B cell (primary cell): ENCODE measurements around the gene CCDC85A. TPM values are rescaled to one million over a fixed set of nuclear protein-coding genes. Genes with fewer than 3 reads are reported as not detected.

Experiments used
- ATAC-seq: fragments of 200-7000 bp; cut with Tn5 transposase; one replicate; pipeline ENCODE4 v1.10.0; 2021; ENCODE audit warnings: low read depth, mild to moderate bottlenecking, moderate number of reproducible peaks, moderate library complexity
- CTCF ChIA-PET: fragments of 350-600 bp; sonication (Branson Sonifier 250); formaldehyde crosslinking; loops from one replicate; lab custom pipeline; 2021; ENCODE audit warnings: antibody characterized with exemption, inconsistent platforms; lab: Charles Lee
- POLR2A ChIA-PET: fragments of 350-600 bp; sonication (Branson Sonifier 250); formaldehyde crosslinking; loops from one replicate; lab custom pipeline; 2021; ENCODE audit warnings: antibody characterized with exemption; lab: Charles Lee
- DNase-seq: peaks from one replicate; pipeline ENCODE4 v3.0.0; 2013
- H2AFZ ChIP-seq: 2 replicates; pipeline ENCODE4 v1.6.1; 2012; ENCODE audit warnings: mild to moderate bottlenecking, low read depth, low read length; ENCODE audit not compliant: insufficient read depth, poor library complexity, severe bottlenecking
- H3K27ac ChIP-seq, 2 donors: 1 replicate in 1 of 2; 2 replicates in 1 of 2; pipeline ENCODE4 v1.5.1; 2012 to 2013; ENCODE audit warnings: low read length in 2 of 2, mild to moderate bottlenecking in 2 of 2, moderate library complexity in 1 of 2
- H3K27me3 ChIP-seq, 4 experiments: fragments of 200-600 bp in 1 of 4; sonication (generic) in 1 of 4; replicated peaks in 1 of 4; 1 replicate in 2 of 4; 2 replicates in 2 of 4; pipeline versions ENCODE4 v1.6.1 to v1.7.0; 2013 to 2016; ENCODE audit warnings: low read length in 3 of 4, mild to moderate bottlenecking in 2 of 4, mixed read lengths in 1 of 4, moderate library complexity in 1 of 4; ENCODE audit not compliant: insufficient read depth in 4 of 4, control insufficient read depth in 3 of 4; ENCODE audit errors: control extremely low read depth in 1 of 4
- H3K36me3 ChIP-seq, 2 experiments: replicated peaks in 1 of 2; 1 replicate in 1 of 2; 2 replicates in 1 of 2; pipeline versions ENCODE4 v1.6.1 to v1.7.1; 2013; ENCODE audit warnings: low read length in 1 of 2; ENCODE audit not compliant: insufficient read depth in 2 of 2, control insufficient read depth in 1 of 2; ENCODE audit errors: control extremely low read depth in 1 of 2, extremely low read depth in 1 of 2
- H3K4me1 ChIP-seq, 2 donors: fragments of 200-600 bp in 1 of 2; sonication (generic) in 1 of 2; 1 replicate in 1 of 2; 2 replicates in 1 of 2; pipeline versions ENCODE4 v1.5.1 to v1.6.1; 2013 to 2017; ENCODE audit warnings: low read length in 2 of 2; ENCODE audit not compliant: control insufficient read depth in 2 of 2, insufficient read depth in 2 of 2
- H3K4me2 ChIP-seq: replicated peaks from 2 replicates; pipeline ENCODE3; 2012; ENCODE audit warnings: mild to moderate bottlenecking, low read depth, low read length; ENCODE audit not compliant: poor library complexity, severe bottlenecking
- H3K4me3 ChIP-seq, 5 experiments: fragments of 200-600 bp in 1 of 5; sonication (generic) in 1 of 5; 1 replicate in 3 of 5; 2 replicates in 2 of 5; pipeline versions ENCODE4 v1.5.1 to v1.7.0; 2011 to 2016; ENCODE audit warnings: low read length in 4 of 5, mild to moderate bottlenecking in 4 of 5, low read depth in 2 of 5, control low read depth in 1 of 5, moderate library complexity in 1 of 5; ENCODE audit not compliant: insufficient read depth in 1 of 5; ENCODE audit errors: control extremely low read depth in 1 of 5, extremely low read depth in 1 of 5
- H3K79me2 ChIP-seq: fragments of 200-600 bp; sonication (generic); one replicate; pipeline ENCODE4 v1.6.0; 2016; ENCODE audit warnings: low read length; ENCODE audit not compliant: control insufficient read depth, insufficient read depth
- H3K9ac ChIP-seq: fragments of 200-600 bp; sonication (generic); 2 replicates; pipeline ENCODE4 v1.6.1; 2017; ENCODE audit warnings: mild to moderate bottlenecking, low read length, moderate library complexity
- H3K9me3 ChIP-seq, 3 donors: one replicate each; pipeline versions ENCODE4 v1.6.1 to v1.7.1; 2013; ENCODE audit warnings: low read length in 2 of 3; ENCODE audit not compliant: control insufficient read depth in 2 of 3, insufficient read depth in 1 of 3; ENCODE audit errors: control extremely low read depth in 1 of 3
- H4K20me1 ChIP-seq: 2 replicates; pipeline ENCODE4 v1.6.0; 2012; ENCODE audit warnings: mild to moderate bottlenecking, low read length; ENCODE audit not compliant: insufficient read depth, control insufficient read depth, poor library complexity, severe bottlenecking
- H3K27ac Mint-ChIP-seq: one replicate; pipeline ENCODE4 v1.8.0; 2021; ENCODE audit warnings: mixed read lengths
- H3K27me3 Mint-ChIP-seq: one replicate; pipeline ENCODE4 v1.8.0; 2021; ENCODE audit warnings: mixed read lengths
- H3K4me1 Mint-ChIP-seq: one replicate; pipeline ENCODE4 v1.8.0; 2021; ENCODE audit warnings: mixed read lengths
- H3K4me3 Mint-ChIP-seq: one replicate; pipeline ENCODE4 v1.8.0; 2021; ENCODE audit warnings: mixed read lengths
- H3K9me3 Mint-ChIP-seq: one replicate; pipeline ENCODE4 v1.8.0; 2022; ENCODE audit warnings: mixed read lengths; ENCODE audit not compliant: insufficient read depth
- EZH2 ChIP-seq: IDR thresholded peaks from 2 replicates; pipeline ENCODE4 v1.6.1; 2012; ENCODE audit warnings: borderline replicate concordance, low read depth, mild to moderate bottlenecking, moderate library complexity, low read length; ENCODE audit not compliant: insufficient read depth, poor library complexity, severe bottlenecking
- WGBS: methylation state at CpG from one replicate; pipeline ENCODE4 v1.1.5; 2013; ENCODE audit warnings: missing lambda C conversion rate; ENCODE audit not compliant: insufficient coverage; 5-methylcytosine and 5-hydroxymethylcytosine counted together
- intact Hi-C: fragments of 100-400 bp; cut with micrococcal nuclease; formaldehyde crosslinking; loops from one replicate; pipeline ENCODE4 v1.10.0; 2022
- polyA plus RNA-seq: library from polyadenylated mRNA; depleted of rRNA; stranded (reverse); fragments of >200 nt; gene quantifications from 2 replicates; pipeline ENCODE4 v1.2.3, GENCODE V29; 2012
- total RNA-seq, 2 donors: library from RNA; stranded (reverse); fragments of 120-200 nt in 1 of 2; gene quantifications; 1 replicate in 1 of 2; 2 replicates in 1 of 2; pipeline versions ENCODE4 v1.2.3 to v1.2.4, GENCODE V29; 2013 to 2022
- TF ChIP-seq, protein P1 (sequence below): fragments of 200-600 bp; IDR thresholded peaks from one replicate; pipeline ENCODE4 v1.8.0; 2022; ENCODE audit warnings: antibody characterized with exemption, mild to moderate bottlenecking

CCDC85A gene
- total and polyA plus RNA-seq, 2 donors (not counting 1 experiment from before 2014, with no cell fraction given): 0.15 TPM; not detected in 1

DNA sequence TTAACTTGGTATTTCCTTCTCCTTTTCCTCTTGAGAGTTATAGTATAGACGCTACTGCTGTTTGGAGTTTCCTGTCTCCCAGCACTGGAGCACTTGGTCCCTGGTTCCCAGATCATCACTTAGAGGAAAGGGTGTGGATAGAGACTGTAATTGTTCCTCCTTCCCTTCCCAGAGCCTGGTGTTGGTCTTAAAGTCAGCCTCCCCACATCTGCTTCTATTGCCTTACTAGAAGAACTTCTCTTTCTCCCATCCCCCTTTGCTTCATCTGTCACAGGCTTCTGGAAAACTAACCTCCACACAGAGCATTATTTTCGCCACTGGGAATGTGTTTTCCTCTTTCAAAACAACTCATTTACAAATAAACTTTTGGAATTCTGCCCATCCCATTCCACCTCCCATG is 131.0 kb downstream of the CCDC85A start:
- Histone ChIP-seq H3K36me3 (no peaks in the 10 kb centered on the region), H3K9me3 (no peaks in the 10 kb centered on the region), H4K20me1 (no peaks in the 10 kb centered on the region), H3K4me3 (no peak overlapping the region), H3K27me3 (no peaks in the 10 kb centered on the region), H3K4me1 (no peaks in the 10 kb centered on the region), H3K27ac (no peak overlapping the region), H3K4me2 (no peak overlapping the region), H3K79me2 (no peaks in the 10 kb centered on the region), H3K9ac (no peak overlapping the region), H2AFZ (no peak overlapping the region)
- intact Hi-C loops: no loop called here
- no peak overlapping the region for H3K27ac Mint-ChIP-seq
- no peaks in the 10 kb centered on the region for H3K9me3 Mint-ChIP-seq
- ATAC-seq (no peak), DNase-seq (no peak)
- no peaks in the 10 kb centered on the region for H3K27me3 Mint-ChIP-seq
- ChIA-PET CTCF (no interaction called here), POLR2A (no interaction called here)
- no peak for TF ChIP-seq EZH2
- TF ChIP-seq, protein P1, sequence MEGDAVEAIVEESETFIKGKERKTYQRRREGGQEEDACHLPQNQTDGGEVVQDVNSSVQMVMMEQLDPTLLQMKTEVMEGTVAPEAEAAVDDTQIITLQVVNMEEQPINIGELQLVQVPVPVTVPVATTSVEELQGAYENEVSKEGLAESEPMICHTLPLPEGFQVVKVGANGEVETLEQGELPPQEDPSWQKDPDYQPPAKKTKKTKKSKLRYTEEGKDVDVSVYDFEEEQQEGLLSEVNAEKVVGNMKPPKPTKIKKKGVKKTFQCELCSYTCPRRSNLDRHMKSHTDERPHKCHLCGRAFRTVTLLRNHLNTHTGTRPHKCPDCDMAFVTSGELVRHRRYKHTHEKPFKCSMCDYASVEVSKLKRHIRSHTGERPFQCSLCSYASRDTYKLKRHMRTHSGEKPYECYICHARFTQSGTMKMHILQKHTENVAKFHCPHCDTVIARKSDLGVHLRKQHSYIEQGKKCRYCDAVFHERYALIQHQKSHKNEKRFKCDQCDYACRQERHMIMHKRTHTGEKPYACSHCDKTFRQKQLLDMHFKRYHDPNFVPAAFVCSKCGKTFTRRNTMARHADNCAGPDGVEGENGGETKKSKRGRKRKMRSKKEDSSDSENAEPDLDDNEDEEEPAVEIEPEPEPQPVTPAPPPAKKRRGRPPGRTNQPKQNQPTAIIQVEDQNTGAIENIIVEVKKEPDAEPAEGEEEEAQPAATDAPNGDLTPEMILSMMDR: no peak
- H3K4me3 Mint-ChIP-seq: no peak overlapping the region
- H3K4me1 Mint-ChIP-seq: no peaks in the 10 kb centered on the region
- WGBS: 83% methylated on average over 1 of the region's 2 CpGs

DNA sequence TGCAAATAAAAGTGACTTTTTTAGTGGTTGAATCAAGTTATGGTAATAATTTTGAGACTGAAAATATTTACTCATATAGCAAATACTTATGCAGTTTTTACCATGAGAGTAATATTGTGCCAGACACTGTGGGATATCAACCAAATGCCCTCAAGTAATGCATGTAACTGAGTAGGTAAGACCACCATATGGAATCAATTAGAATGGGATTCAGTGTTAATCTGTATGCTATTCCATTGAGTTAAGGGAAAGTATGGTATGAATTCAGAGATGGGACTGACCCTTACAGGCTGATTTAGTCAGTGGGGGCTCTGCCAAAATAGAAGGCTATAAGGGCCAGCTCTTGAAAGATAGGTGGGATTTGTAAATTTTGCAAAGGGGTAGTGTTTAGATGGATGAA is 131.6 kb downstream of the CCDC85A start:
- Histone ChIP-seq H3K4me3 (no peak overlapping the region), H3K4me1 (no peaks in the 10 kb centered on the region), H3K9me3 (no peaks in the 10 kb centered on the region), H3K9ac (no peak overlapping the region), H3K27me3 (no peaks in the 10 kb centered on the region), H3K79me2 (no peaks in the 10 kb centered on the region), H3K4me2 (no peak overlapping the region), H4K20me1 (no peaks in the 10 kb centered on the region), H3K36me3 (no peaks in the 10 kb centered on the region), H2AFZ (no peak overlapping the region), H3K27ac (no peak overlapping the region)
- no peak for TF ChIP-seq EZH2
- TF ChIP-seq, protein P1: no peak
- Mint-ChIP-seq H3K27me3 (no peaks in the 10 kb centered on the region), H3K9me3 (no peaks in the 10 kb centered on the region), H3K27ac (no peak overlapping the region), H3K4me1 (no peaks in the 10 kb centered on the region), H3K4me3 (no peak overlapping the region)
- intact Hi-C loops: no loop called here
- CTCF ChIA-PET: no interaction called here
- no peak for ATAC-seq
- no peak for DNase-seq
- POLR2A ChIA-PET: no interaction called here
